ENCODE data around the gene TRIM51. TPM values are rescaled to one million over a fixed set of nuclear protein-coding genes. Genes with fewer than 3 reads are reported as not detected.
A peak's percentile ranks its signal among the peaks of the same experiment; 100 is the strongest.
"Not testable (repeated sequence)": the region's sequence is repeated elsewhere in the genome, so short reads cannot be mapped to it uniquely, and the experiment has no call there.

Gene TRIM51
- total RNA-seq, 1 donor from 2014 or later: 0.37 TPM

GRCh38 chr11:55854704-55855103, 28.4 kb upstream of the TRIM51 start:
- Mint-ChIP-seq H3K9me3 (ENCODE audit: unreplicated experiment) (no peaks in the 10 kb centered on the region), H3K36me3 (ENCODE audit: unreplicated experiment) (no peaks in the 10 kb centered on the region), H3K4me3 (ENCODE audit: unreplicated experiment) (no peak overlapping the region), H3K27me3 (ENCODE audit: unreplicated experiment) (no peaks in the 10 kb centered on the region), H3K27ac (ENCODE audit: unreplicated experiment) (no peak overlapping the region), H3K4me1 (ENCODE audit: low read depth, unreplicated experiment) (no peaks in the 10 kb centered on the region)
- no peak for DNase-seq
- TF ChIP-seq, protein P1, sequence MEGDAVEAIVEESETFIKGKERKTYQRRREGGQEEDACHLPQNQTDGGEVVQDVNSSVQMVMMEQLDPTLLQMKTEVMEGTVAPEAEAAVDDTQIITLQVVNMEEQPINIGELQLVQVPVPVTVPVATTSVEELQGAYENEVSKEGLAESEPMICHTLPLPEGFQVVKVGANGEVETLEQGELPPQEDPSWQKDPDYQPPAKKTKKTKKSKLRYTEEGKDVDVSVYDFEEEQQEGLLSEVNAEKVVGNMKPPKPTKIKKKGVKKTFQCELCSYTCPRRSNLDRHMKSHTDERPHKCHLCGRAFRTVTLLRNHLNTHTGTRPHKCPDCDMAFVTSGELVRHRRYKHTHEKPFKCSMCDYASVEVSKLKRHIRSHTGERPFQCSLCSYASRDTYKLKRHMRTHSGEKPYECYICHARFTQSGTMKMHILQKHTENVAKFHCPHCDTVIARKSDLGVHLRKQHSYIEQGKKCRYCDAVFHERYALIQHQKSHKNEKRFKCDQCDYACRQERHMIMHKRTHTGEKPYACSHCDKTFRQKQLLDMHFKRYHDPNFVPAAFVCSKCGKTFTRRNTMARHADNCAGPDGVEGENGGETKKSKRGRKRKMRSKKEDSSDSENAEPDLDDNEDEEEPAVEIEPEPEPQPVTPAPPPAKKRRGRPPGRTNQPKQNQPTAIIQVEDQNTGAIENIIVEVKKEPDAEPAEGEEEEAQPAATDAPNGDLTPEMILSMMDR (IDR thresholded peaks at IDR 0.05; ENCODE audit: partially characterized antibody, unreplicated experiment): no peak

GRCh38 chr11:55867354-55867753, 15.7 kb upstream of the TRIM51 start:
- not testable (repeated sequence) for H3K27ac Mint-ChIP-seq (ENCODE audit: unreplicated experiment); H3K27me3 Mint-ChIP-seq (ENCODE audit: unreplicated experiment); H3K9me3 Mint-ChIP-seq (ENCODE audit: unreplicated experiment); H3K4me1 Mint-ChIP-seq (ENCODE audit: low read depth, unreplicated experiment); H3K36me3 Mint-ChIP-seq (ENCODE audit: unreplicated experiment); DNase-seq; H3K4me3 Mint-ChIP-seq (ENCODE audit: unreplicated experiment)

DNA sequence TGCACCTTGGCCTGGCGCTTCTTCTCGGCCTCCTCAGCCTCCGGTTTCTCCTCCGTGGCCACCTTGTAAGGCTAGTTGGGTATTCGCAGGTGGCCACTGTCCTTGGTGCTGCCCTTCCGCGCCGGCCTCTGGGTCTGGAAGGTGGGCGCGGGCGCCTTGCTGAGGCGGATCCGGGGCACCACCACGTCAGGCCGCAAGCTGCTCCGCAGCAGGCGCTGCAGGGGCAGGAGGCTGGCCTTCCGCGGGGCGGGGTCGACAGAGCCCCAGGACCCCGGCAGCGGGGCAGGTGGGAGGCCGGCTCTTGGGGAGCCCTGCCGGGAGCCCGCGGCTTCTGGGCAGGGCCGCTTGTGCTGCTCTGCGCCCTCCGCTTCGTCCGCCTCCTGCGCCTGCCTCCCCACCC, 10.4 kb upstream of the TRIM51 start:
- H3K9me3 Mint-ChIP-seq (ENCODE audit: unreplicated experiment); H3K36me3 Mint-ChIP-seq (ENCODE audit: unreplicated experiment); H3K27ac Mint-ChIP-seq (ENCODE audit: unreplicated experiment); H3K4me3 Mint-ChIP-seq (ENCODE audit: unreplicated experiment); H3K27me3 Mint-ChIP-seq (ENCODE audit: unreplicated experiment); H3K4me1 Mint-ChIP-seq (ENCODE audit: low read depth, unreplicated experiment): not testable (repeated sequence)
- peak; percentile 20 for DNase-seq

GRCh38 chr11:55873146-55873545, 10.0 kb upstream of the TRIM51 start:
- H3K27me3 Mint-ChIP-seq (ENCODE audit: unreplicated experiment); H3K4me1 Mint-ChIP-seq (ENCODE audit: low read depth, unreplicated experiment); H3K27ac Mint-ChIP-seq (ENCODE audit: unreplicated experiment); H3K9me3 Mint-ChIP-seq (ENCODE audit: unreplicated experiment); H3K4me3 Mint-ChIP-seq (ENCODE audit: unreplicated experiment); H3K36me3 Mint-ChIP-seq (ENCODE audit: unreplicated experiment): not testable (repeated sequence)
- DNase-seq: peak; percentile 40

DNA sequence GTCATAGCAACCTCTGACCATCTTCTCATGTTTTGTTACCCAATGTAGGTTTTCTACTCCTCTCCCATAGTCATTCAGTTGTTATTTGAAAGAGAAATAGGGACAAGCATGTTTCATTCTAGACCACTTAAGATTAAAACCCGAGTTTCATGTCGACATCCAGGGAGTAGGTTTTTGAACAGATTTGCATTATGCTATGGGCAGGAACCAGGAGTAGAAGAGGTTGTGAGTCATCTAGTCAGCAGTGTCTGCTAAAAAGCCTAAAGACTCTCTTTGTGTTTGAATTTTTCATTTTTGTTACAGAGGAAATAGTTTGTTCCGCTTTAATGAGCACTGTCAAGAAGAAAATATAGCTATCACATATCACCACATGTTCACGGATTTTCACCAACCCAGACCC, 1.9 kb downstream of the TRIM51 start:
- not testable (repeated sequence) for H3K27me3 Mint-ChIP-seq (ENCODE audit: unreplicated experiment); H3K36me3 Mint-ChIP-seq (ENCODE audit: unreplicated experiment); H3K4me3 Mint-ChIP-seq (ENCODE audit: unreplicated experiment); H3K9me3 Mint-ChIP-seq (ENCODE audit: unreplicated experiment); H3K4me1 Mint-ChIP-seq (ENCODE audit: low read depth, unreplicated experiment); DNase-seq; H3K27ac Mint-ChIP-seq (ENCODE audit: unreplicated experiment)

DNA sequence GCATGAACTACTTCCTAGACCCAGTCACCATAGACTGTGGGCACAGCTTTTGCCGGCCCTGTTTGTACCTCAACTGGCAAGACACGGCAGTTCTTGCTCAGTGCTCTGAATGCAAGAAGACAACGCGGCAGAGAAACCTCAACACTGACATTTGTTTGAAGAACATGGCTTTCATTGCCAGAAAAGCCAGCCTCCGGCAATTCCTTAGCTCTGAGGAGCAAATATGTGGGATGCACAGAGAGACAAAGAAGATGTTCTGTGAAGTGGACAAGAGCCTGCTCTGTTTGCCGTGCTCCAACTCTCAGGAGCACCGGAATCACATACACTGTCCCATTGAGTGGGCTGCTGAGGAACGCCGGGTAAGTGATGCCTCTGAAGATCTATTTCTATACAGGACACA, 2.4 kb downstream of the TRIM51 start:
- not testable (repeated sequence) for DNase-seq; H3K36me3 Mint-ChIP-seq (ENCODE audit: unreplicated experiment); H3K27ac Mint-ChIP-seq (ENCODE audit: unreplicated experiment); H3K4me3 Mint-ChIP-seq (ENCODE audit: unreplicated experiment); H3K4me1 Mint-ChIP-seq (ENCODE audit: low read depth, unreplicated experiment); H3K27me3 Mint-ChIP-seq (ENCODE audit: unreplicated experiment); H3K9me3 Mint-ChIP-seq (ENCODE audit: unreplicated experiment)

DNA sequence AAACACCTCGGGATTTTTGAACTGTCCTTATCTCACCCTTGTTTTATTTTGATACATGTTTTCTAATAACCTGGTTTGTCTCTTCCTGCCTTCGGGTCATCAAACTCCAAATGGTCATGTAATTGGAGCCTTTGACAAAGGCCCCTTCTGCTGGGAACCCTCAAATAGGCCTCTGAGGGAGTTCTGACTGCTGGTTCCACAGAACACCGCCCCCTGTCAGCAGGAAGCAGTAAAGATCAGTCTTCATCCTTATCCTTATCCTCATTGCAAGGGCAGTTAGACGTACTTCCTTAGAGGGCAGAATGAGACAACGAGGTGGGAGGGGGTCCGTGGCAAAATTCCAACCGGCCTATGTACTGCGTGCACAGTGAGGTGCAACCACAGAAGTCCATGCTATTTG, 12.1 kb downstream of the TRIM51 start:
- TF ChIP-seq, protein P1 (IDR thresholded peaks at IDR 0.05; ENCODE audit: partially characterized antibody, unreplicated experiment): peak; percentile 21
- H3K4me3 Mint-ChIP-seq (ENCODE audit: unreplicated experiment): no peak overlapping the region
- no peak for DNase-seq
- H3K9me3 Mint-ChIP-seq (ENCODE audit: unreplicated experiment): no peaks in the 10 kb centered on the region
- no peaks in the 10 kb centered on the region for H3K36me3 Mint-ChIP-seq (ENCODE audit: unreplicated experiment)
- H3K27ac Mint-ChIP-seq (ENCODE audit: unreplicated experiment): no peak overlapping the region
- no peaks in the 10 kb centered on the region for H3K4me1 Mint-ChIP-seq (ENCODE audit: low read depth, unreplicated experiment)
- H3K27me3 Mint-ChIP-seq (ENCODE audit: unreplicated experiment): peaks cover 3% of the 10 kb centered on the region

- no peak for DNase-seq
- Mint-ChIP-seq H3K4me3 (ENCODE audit: unreplicated experiment) (no peak overlapping the region), H3K36me3 (ENCODE audit: unreplicated experiment) (no peaks in the 10 kb centered on the region), H3K4me1 (ENCODE audit: low read depth, unreplicated experiment) (no peaks in the 10 kb centered on the region), H3K9me3 (ENCODE audit: unreplicated experiment) (no peaks in the 10 kb centered on the region), H3K27me3 (ENCODE audit: unreplicated experiment) (no peaks in the 10 kb centered on the region), H3K27ac (ENCODE audit: unreplicated experiment) (no peak overlapping the region)
- TF ChIP-seq, protein P1 (IDR thresholded peaks at IDR 0.05; ENCODE audit: partially characterized antibody, unreplicated experiment): no peak
Measured at GRCh38 chr11:55902308-55902707, 19.2 kb downstream of the TRIM51 start.
